ENCODE data around the gene NBPF9.
"Not testable (repeated sequence)": the region's sequence is repeated elsewhere in the genome, so short reads cannot be mapped to it uniquely, and the experiment has no call there.

NBPF9 gene

GRCh38 chr1:149015522-149015921, 87.8 kb downstream of the NBPF9 start:
- DNase-seq (ENCODE audit: low read depth in 2 of 2): not testable (repeated sequence)

- not testable (repeated sequence) for DNase-seq (ENCODE audit: low read depth in 2 of 2)
These were observed 89.8 kb downstream of the NBPF9 start for GRCh38 chr1:149013513-149013912.

- DNase-seq (ENCODE audit: low read depth in 2 of 2): not testable (repeated sequence)
These were observed 90.8 kb downstream of the NBPF9 start for GRCh38 chr1:149012599-149012998.

- DNase-seq (ENCODE audit: low read depth in 2 of 2): not testable (repeated sequence)
These were observed 93.6 kb downstream of the NBPF9 start for GRCh38 chr1:149009761-149010160.

GRCh38 chr1:149008769-149009168, 94.6 kb downstream of the NBPF9 start:
- not testable (repeated sequence) for DNase-seq (ENCODE audit: low read depth in 2 of 2)

- not testable (repeated sequence) for DNase-seq (ENCODE audit: low read depth in 2 of 2)
These were observed 95.0 kb downstream of the NBPF9 start for GRCh38 chr1:149008326-149008725.
